ENCODE measurements around the gene OR1F1. TPM values are rescaled to one million over a fixed set of nuclear protein-coding genes. Genes with fewer than 3 reads are reported as not detected.

Gene OR1F1
- polyA plus RNA-seq, 1 experiment, result 0.64 TPM

DNA sequence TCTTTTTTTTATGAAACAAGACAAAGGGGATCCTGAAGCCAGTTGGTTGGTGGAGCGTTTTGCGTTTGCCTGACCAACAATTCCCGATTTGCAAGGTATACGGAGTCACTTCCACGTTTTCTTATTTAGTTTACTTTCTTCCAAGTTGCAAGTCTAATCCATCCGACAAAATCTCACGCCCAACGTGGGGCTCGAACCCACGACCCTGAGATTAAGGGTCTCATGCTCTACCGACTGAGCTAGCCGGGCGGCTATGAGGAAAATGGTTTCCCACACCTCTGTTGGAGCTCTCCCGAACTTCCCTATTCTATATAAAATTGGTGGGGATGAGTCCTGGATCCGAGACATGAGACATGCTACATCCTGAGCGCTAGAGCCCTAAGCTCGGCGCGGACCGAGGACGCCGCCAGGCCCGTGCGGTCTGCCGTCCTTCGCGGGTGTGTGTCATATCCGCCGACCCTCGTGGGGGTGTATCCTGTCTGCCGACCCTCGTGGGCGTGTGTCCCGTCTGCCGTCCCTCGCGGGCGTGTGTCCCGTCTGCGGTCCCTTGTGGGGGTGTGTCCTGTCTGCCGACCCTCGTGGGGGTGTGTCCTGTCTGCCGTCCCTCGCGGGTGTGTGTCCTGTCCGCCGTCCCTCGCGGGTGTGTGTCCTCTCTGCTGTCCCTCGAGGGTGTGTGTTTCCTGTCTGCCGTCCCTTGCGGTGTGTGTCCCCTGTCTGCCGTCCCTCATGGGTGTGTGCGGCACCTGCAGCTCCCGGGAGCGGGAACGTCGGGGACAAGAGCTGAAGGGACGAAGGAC, 30.6 kb upstream of the OR1F1 start:
- H3K4me3 ChIP-seq (ENCODE audit: low read depth, low read length), result peak overlapping the region; percentile 60
- H3K36me3 ChIP-seq (ENCODE audit: control insufficient read depth, insufficient read depth, low read length), result no peaks in the 10 kb centered on the region
- TF ChIP-seq, protein P1, sequence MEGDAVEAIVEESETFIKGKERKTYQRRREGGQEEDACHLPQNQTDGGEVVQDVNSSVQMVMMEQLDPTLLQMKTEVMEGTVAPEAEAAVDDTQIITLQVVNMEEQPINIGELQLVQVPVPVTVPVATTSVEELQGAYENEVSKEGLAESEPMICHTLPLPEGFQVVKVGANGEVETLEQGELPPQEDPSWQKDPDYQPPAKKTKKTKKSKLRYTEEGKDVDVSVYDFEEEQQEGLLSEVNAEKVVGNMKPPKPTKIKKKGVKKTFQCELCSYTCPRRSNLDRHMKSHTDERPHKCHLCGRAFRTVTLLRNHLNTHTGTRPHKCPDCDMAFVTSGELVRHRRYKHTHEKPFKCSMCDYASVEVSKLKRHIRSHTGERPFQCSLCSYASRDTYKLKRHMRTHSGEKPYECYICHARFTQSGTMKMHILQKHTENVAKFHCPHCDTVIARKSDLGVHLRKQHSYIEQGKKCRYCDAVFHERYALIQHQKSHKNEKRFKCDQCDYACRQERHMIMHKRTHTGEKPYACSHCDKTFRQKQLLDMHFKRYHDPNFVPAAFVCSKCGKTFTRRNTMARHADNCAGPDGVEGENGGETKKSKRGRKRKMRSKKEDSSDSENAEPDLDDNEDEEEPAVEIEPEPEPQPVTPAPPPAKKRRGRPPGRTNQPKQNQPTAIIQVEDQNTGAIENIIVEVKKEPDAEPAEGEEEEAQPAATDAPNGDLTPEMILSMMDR (IDR thresholded peaks at IDR 0.05; ENCODE audit: insufficient read depth, low read depth, low read length), result no peak
- no peaks in the 10 kb centered on the region for H3K27me3 ChIP-seq (ENCODE audit: control insufficient read depth, insufficient read depth, low read length)
- DNase-seq (ENCODE audit: low read depth), result peak; percentile 73
- POLR2A ChIA-PET, result no interaction called here
- CTCF ChIA-PET, result interaction anchor here (0.7 to 2.9 kb wide), 7 partner anchors 8 to 230 kb away, joined by 3 to 10 read pairs (median 4); no protein-coding TSS in a partner anchor

DNA sequence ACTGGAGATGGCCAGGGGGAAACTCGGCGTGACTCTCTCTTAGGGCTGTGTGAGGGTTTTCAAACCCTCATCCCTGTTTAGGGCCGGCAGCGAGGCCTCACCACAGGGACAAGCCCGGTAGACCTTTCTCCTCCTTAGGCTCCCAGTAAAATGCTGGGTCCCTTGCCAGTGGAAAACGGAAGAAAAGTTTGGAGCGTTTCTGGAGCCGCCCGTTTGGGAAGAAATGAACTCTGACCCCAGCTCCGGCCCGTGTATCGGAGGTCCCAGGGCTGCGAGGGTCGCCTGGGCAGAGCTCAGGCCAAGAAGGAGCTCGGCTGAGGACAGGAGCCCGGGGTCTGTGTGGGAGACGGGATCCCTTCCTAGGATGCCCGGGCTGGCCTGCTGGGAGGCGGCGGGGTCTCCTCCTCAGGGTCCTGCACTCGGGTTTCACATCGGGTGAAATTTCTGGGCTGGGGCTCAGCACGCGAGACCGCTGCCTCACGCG, 29.9 kb upstream of the OR1F1 start:
- CTCF ChIA-PET, result interaction anchor here (0.7 to 2.9 kb wide), 7 partner anchors 8 to 231 kb away, joined by 3 to 10 read pairs (median 5); no protein-coding TSS in a partner anchor
- TF ChIP-seq, protein P1 (IDR thresholded peaks at IDR 0.05; ENCODE audit: insufficient read depth, low read depth, low read length), result no peak
- POLR2A ChIA-PET, result interaction anchor here (0.6 kb wide), 2 partner anchors 51 to 1468 kb away, joined by 5 to 7 read pairs; no protein-coding TSS in a partner anchor
- DNase-seq (ENCODE audit: low read depth), result no peak
- Histone ChIP-seq H3K36me3 (ENCODE audit: control insufficient read depth, insufficient read depth, low read length) (no peaks in the 10 kb centered on the region), H3K4me3 (ENCODE audit: low read depth, low read length) (peak overlapping the region; percentile 60), H3K27me3 (ENCODE audit: control insufficient read depth, insufficient read depth, low read length) (no peaks in the 10 kb centered on the region)

DNA sequence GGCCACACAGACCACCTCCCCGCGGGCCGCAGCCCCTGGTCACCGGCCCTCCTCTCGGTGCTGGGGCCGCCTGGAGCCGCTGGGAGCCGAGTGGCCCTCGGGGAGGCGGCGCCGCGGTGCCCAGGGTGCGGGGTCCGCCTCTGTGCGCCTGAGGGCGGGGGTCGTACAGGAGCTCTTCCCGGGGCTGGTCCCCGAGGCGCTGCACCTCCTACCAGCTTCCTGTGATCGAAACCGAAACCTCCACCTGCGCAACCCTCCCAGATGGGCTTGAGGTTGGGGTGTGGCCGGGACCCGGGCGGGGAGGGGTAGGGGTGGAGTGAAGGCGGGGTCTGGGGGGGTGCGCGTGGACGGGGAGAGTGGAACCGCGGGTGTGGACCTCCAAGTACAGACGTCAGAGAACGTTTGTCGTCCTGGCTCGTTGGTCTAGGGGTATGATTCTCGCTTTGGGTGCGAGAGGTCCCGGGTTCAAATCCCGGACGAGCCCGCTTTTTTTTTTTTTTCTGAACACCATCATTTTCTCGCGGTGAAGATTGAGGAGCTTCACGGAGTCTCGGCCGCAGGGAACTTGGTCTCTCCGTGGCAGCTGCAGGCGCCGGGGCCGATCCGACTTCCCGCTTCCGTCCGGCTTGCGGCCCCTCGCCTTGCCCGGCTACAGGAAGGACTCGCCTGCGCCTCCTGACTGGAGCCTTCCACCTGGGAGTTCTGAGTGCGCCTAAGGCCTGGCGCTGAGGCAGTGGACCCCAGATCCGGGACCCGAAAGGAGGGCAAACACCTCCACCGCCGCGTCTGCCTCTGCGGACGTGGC, 29.3 kb upstream of the OR1F1 start:
- DNase-seq (ENCODE audit: low read depth), result no peak
- TF ChIP-seq, protein P1 (IDR thresholded peaks at IDR 0.05; ENCODE audit: insufficient read depth, low read depth, low read length), result no peak
- ChIA-PET POLR2A (interaction anchor here (0.6 kb wide), 5 partner anchors 24 to 1467 kb away, joined by 3 to 7 read pairs (median 4); no protein-coding TSS in a partner anchor), CTCF (interaction anchor here (1.0 to 2.9 kb wide), 6 partner anchors 9 to 127 kb away, joined by 4 to 10 read pairs (median 6); no protein-coding TSS in a partner anchor)
- Histone ChIP-seq H3K27me3 (ENCODE audit: control insufficient read depth, insufficient read depth, low read length) (no peaks in the 10 kb centered on the region), H3K4me3 (ENCODE audit: low read depth, low read length) (peak overlapping the region; percentile 60), H3K36me3 (ENCODE audit: control insufficient read depth, insufficient read depth, low read length) (no peaks in the 10 kb centered on the region)

DNA sequence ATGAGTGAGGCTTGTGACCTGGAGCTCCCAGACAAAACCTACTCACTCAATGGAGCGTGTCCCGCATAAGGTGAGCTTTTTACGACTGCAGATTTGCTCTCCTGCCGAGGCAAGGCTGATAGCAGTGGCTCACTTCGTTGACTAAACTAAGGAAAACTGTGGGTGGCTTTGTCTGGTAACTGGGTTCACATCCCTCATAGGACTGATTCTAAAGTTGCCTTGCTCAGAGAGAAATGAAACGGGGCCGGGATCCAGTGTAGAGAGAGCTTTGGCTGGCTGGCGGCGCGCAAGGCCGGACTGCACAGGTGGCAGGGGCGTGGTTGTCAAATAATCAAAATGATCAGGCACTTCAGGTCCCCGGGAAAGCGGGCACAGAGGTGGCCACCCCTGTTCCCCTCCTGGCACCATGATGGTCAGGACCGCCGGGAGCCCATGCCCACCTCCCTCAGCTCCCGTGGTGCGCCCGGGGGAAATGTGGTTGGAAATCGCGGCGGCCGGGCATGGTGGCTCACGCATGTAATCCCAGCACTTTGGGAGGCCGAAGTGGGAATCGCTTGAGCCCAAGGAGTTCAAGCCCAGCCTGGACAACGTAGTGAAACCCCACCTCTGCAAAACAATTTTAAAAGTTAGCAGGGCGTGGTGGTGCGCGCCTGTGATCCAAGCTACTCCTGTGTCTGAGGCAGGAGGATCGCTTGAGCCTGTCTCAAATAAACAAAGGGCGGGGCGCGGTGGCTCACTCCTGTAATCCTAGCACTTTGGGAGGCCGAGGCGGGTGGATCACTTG, 26.6 kb upstream of the OR1F1 start:
- POLR2A ChIA-PET, result no interaction called here

More for the DNA sequence above, 26.6 kb upstream of the OR1F1 start:
- DNase-seq (ENCODE audit: low read depth), result no peak
- Histone ChIP-seq H3K36me3 (ENCODE audit: control insufficient read depth, insufficient read depth, low read length) (no peaks in the 10 kb centered on the region), H3K4me3 (ENCODE audit: low read depth, low read length) (no peak overlapping the region), H3K27me3 (ENCODE audit: control insufficient read depth, insufficient read depth, low read length) (no peaks in the 10 kb centered on the region)
- CTCF ChIA-PET, result interaction anchor here (0.5 to 3.0 kb wide), 5 partner anchors 30 to 583 kb away, joined by 3 to 14 read pairs (median 4); no protein-coding TSS in a partner anchor
- TF ChIP-seq, protein P1 (IDR thresholded peaks at IDR 0.05; ENCODE audit: insufficient read depth, low read depth, low read length), result no peak

Data from BJ (cell line).